ENCODE results near the gene ARPC2.
A peak's percentile ranks its signal among the peaks of the same experiment; 100 is the strongest.
"Not testable (repeated sequence)": the region's sequence is repeated elsewhere in the genome, so short reads cannot be mapped to it uniquely, and the experiment has no call there.

Gene ARPC2

DNA sequence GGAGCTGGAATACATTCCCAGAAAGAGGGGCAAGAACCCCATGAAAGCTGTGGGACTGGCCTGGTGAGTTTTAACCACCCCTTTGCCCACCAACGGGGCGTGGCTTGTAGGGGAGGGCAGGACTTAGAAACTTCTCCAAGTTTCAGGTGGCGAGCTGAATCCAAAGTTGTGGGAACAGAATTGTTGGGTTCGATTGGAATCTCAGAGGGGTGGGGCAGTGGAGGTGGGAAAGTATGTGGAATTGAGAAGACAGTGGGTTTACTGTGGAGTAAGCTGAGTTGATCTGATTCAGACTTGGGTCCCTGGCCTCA, 54.5 kb downstream of the ARPC2 start:
- no peak for DNase-seq (ENCODE audit: low read depth in 2 of 2)

DNA sequence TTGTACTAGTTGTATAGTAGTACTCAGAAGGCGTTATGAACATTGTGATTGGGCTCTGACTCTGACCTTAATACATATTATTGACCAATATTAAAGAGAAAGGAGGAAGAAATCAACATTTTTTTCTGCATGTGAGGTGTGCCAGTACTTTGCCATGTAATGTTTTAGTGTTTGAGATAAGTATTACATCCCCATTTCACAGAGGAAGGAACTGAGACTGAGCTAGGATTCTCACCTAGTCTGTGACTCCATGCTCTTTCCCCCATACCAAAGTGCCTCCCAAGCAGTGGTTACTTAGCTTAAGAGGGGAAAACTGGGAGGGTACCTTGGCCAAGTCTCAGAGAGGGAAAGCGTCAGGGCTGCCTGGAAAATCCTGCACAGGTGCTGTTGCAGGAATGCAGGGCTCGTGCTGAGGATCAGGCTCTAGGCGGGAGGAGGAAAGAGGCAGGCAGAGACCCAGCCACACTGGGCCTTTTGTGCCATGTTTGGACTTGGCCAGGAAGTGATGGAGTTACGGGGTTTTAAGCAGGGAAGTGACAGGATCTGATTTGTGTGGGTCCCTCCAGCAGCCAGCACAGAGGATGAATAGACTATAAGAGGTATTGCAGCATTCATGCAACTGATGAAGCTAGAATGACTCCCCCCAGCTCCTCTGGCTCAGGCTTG, 55.0 kb downstream of the ARPC2 start:
- DNase-seq (ENCODE audit: low read depth in 2 of 2): no peak

DNA sequence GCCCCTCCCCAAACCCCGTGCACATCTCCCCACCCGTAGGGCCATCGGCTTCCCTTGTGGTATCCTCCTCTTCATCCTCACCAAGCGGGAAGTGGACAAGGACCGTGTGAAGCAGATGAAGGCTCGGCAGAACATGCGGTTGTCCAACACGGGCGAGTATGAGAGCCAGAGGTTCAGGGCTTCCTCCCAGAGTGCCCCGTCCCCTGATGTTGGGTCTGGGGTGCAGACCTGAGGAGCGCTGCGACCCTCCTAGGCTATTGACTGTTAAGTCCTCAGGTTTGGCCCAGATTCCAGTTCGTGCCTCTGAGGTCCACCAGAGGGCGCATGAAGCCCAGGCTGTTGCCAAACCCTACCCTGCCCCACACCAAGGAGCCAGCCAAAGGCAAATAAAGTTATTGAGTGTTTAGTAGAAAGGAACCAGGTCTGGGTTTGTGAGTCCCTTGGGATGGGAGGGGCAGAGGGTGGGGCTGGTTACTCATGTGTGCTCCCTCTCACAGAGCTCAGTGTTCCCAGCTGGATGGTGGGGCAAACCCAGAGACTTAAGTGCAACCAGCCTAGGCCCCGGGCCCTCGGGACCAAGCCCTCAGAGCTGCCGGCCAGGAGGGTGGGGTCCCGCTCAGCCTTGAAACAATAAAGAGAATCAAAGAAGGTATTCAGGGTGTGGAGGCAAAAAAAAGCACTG, 55.7 kb downstream of the ARPC2 start:
- peak; percentile 46 to 64 for DNase-seq (ENCODE audit: low read depth in 2 of 2)

GRCh38 chr2:218273214-218273907, 56.4 kb downstream of the ARPC2 start:
- not testable (repeated sequence) for DNase-seq (ENCODE audit: low read depth in 2 of 2)

DNA sequence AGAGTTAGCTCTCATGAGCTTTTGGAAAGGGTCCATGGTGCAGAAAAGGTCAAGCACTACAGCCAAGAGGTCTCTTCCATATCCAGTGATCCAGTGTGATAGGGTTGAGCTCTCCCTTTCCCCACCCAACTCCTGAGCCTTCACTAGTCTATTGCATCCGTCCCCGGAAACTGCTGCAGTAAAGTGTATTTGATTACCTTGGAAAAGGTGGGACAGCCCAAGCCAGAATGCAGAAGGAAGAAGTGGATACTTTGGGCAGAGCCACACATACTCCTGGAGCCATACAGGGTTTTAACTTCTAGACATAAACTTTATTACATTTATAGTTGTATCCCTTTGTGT, 56.9 kb downstream of the ARPC2 start:
- DNase-seq (ENCODE audit: low read depth in 2 of 2): no peak

GRCh38 chr2:218274586-218274985, 57.6 kb downstream of the ARPC2 start:
- DNase-seq (ENCODE audit: low read depth in 2 of 2): no peak

DNA sequence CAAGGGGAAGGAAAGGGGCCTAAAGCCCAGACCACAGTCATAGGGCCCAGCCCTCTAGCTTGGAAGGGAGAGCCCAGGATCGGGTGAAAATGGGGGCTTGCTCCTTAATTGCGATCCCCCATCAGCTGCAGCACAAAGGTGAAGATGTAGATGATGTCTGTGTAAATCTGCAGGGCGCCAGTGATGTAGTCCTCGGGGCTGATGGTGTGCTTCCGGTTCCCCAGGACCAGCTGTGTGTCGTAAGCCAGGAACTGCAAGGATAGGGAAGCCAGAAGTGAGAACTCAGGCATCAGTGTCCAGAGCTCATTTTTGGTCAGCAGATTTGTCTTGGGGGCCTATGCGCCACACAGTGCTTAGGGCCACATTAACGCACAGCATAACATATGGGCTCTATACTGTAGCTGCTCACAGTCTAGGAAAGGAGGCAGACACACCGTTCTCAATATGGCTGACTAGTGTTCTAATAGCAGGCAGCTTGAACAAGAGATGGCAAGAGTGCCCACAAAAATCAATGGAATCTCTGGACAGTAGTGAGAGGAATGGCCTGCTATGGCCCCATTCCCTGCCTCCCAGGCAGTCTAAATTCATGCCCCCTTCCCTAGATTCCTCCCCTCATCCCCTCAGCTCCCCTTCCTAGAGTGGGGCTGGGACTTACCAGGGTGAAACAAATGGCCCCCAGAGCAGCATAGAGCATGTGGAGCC, 58.5 kb downstream of the ARPC2 start:
- DNase-seq (ENCODE audit: low read depth in 2 of 2): no peak

DNA sequence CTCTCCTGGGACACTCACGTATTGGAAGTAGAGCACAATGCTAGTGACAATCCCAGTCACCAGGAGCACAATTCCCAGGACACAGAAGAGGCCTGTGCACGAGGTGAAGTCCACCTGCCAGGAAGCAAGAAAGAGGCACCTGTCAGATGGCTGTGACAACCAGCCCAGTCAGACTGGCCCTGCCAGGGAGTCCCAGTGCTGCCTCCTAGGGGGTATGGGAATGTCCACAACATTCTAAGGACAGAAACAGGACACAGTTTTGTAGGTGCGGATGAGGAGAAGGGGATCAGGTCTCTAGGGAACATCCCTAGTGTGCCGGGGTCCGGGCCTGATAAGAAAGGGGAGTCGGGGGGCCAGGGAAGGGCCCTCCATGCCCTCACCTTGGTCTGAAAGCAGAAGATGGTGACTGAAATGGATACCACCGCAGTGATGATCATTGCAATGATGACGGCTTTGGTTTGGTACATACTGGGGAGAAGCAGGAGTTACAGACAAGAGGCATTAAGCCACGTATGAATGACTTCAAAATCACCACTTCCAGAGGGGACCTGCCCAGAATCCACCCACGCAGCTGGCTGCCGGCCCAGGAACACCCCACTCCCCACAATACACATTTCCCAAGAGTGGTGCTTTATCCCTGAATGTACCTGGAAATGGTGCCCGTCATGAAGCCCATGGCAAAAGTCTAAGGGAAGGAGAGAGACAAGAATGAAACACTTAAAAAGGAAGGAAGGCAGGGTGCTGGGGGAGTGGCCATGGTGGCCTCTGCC, 60.2 kb downstream of the ARPC2 start:
- DNase-seq (ENCODE audit: low read depth in 2 of 2): no peak

DNA sequence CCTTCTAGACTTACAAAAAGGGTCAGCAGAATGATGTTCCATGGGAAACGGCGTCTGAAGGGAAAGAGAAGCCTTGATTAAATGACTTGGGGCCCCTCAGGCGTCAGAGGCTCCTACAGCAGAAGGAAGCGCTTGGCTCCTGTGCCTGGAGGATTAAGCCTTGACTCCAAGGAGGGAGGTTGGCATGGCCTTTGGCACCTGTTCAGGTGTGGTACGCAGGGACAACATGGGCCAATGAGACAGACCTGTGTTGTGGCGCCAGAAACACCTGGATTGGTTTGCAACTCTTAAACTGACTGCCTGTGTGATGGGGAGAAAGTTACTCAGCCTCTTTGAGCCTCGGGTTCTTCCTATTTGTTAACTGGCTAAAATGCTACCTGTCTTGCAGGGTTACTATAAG, 60.9 kb downstream of the ARPC2 start:
- DNase-seq (ENCODE audit: low read depth in 2 of 2): no peak

DNA sequence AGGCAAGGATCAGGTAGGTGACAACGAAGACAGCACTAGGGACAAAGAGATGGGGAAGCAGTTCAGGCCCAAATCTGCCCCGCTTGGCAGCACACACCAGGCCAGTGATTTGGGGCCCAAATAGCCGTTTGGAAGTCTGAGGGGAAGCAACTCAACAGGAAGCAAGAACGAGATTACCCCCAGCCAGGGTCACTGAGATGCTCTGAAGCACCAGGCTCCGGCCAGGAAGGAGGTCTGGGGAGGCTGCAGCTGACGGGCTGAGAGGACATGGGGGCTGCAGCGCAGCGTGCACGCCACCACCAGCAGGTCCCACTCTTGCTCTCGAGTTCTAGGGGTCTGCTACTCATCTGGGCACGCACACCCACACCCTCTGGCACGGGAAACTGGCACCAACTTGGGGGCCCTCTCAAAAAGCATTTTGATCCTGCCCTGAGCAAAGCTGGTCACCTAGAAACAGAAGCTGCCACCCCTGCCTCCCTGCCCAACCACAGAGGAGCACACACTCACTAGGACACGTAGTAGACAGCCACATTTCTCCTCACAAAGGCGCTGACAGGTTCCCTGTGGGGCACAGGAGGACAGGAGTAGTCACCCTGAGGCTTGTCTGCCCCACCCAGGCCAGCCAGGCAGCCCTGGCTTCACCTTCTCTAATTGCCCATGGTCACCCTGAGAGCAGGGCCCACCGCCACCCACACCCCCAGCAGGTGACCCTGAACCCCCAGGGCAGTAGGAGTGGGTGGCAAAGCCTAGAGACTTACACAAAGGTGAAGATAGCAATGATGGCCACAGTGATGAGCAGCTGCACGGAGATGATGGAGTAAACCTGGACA, 61.8 kb downstream of the ARPC2 start:
- no peak for DNase-seq (ENCODE audit: low read depth in 2 of 2)

- no peak for DNase-seq (ENCODE audit: low read depth in 2 of 2)
These were observed 63.4 kb downstream of the ARPC2 start for GRCh38 chr2:218280260-218280870.

DNA sequence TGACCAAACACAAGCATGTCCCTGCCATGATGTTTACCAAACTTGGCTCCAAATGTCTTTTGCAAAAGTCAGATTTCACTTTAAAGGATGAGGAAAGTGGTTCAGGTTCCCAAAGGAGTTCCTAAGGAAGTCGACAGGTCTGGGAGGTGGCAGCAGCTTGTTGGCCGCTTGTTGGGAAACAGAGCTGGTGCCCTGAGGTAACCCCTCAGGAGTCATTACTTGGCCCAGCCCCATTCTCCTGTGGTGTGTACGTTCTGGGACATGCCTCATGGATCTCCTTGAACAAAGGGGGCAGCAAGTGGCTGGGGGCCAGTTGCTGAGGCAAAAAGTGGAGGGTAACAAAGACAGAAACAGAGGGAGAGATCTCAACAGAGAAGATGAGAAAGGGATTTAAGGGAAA, 64.5 kb downstream of the ARPC2 start:
- DNase-seq (ENCODE audit: low read depth in 2 of 2): no peak

DNA sequence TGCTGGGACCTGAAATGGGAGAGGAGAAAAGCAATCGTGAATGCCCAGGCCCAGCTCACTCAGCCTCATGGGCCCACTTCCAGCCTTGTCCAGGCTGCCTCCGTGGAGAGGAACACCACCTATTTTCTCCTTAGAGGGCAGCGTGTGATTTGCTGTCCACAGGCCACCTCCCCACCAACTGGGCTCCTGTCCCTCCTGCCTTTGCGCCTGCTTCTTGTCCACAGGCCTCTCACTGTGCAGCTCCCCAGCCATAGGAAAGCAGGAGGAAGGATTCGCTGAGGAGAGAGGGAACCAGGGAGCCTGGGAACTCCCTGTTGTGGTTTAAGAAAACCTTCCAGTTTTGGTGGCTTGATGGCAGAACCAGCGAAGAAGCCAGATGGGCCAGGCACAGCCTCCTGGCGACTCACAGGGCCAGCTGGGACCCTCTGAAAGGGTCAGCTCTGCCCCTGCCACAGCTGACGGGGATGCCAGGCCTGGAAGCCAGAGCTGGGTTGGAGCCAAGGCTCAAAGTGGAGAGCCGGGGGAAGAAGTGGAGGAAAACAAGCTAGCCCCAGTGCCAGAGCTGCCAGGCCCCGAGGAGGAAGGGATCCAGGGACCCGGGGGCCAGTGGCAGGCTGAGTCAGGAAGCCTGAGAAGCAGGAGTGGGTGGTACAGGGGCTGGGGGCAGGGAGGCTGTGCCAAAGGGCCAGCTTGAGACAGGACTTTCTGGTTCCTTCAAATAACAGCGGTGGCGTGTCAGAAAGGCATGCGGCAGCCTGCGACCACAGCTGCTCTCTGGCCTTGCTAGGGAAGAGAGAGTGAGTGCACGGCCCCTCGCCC, 65.4 kb downstream of the ARPC2 start:
- no peak for DNase-seq (ENCODE audit: low read depth in 2 of 2)

GRCh38 chr2:218284106-218284811, 67.3 kb downstream of the ARPC2 start:
- peak; percentile 45 to 56 for DNase-seq (ENCODE audit: low read depth in 2 of 2)

DNA sequence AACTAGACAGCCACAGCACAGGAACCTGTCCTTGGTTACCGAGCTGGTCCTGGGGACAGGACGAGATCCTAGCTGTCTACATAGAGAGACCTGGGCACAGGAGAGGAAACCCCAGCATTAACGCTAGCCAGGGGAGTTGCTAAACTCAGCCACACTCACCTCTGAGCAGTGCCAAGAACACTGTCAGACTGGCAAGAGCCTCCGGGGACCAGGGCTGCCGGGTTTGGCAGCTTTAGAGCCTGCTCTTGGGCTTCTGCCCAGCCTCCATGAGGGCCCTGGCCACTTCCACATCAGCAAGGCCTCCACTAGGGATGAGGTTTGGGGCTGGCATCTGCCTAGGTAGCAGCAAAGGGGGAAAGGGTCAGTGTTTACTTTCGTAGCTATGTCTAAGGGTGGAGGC, 68.6 kb downstream of the ARPC2 start:
- no peak for DNase-seq (ENCODE audit: low read depth in 2 of 2)

DNA sequence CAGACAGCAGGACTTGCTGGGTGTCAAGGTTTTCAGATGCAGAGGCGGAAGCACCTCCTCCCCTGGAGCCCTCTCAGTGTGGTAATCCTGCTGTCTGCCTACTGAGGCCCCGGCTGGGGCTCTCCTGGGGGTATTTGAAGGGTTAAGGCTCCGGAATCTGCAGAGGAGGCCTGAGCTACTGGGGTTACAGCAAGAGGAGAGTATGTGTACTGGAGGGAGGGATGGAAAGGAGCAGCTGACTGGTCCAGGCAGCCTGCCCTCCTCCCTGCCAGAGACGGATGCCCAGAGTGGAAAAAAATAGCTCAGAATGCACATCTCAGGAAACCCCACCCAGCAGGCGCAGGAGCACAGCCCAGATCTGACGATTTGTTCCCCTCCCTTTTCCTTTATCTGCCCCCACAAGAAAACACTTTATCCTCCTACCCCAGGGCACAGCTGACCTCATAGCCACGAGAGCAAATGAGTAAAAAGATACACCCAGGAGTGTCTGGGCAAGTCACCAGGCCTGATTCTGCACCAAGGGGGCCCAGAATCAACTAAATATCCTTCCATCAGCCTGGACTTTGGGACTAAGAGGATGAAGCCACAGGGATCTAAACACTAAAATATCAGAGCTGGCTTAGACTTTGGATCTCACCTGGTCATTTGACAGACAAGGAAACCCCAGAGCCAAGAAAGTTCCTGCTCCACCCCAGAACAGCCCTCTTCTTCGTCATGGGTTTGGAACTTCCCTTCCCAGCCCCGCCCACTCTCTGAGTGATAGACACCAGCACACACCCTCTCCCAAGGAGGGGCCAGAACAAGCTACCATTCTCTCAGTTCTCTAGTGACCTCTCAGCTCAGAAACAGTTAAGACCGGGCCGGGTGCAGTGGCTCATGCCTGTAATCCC, 69.8 kb downstream of the ARPC2 start:
- peak; percentile 65 to 76 for DNase-seq (ENCODE audit: low read depth in 2 of 2)

DNA sequence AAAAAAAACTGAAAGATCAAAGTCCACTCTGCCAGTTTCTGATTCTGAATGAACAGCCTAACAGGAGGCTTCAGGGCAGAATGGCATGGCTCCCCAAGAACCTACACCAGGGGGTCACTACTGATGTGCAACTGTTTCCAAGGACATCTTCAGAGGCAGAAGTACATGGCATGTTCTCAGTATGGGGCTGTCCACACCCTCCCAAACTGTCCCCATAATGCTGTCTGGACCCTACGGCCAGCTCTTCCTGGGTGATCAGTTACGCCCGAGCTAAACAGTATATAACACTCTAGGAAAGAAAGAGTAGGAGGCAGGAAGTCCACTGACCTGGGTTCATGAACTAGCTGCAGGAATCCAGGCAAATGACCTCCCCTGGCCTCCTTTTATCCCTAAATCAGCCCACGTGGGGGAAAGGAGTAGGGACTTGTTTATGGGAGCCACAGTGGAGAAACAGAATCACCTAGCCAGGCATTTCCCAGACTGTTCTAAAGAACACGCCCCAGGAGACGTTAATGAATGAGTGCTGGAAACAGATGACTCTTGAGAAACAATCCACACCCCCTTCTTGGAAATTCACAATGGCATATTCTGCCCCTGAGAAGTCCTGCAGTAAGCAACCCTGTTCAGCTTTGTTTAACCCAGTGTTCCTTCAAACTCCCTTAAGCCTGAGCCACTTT, 72.8 kb downstream of the ARPC2 start:
- DNase-seq (ENCODE audit: low read depth in 2 of 2): no peak

Measured in stimulated activated CD8-positive, alpha-beta memory T cell treated with anti-CD3 and anti-CD28 coated beads, Interleukin-15, amount 100 ng/mL, for 4 hours (primary cell).